ENCODE measurements around the gene FBXW11. TPM values are rescaled to one million over a fixed set of nuclear protein-coding genes. Genes with fewer than 3 reads are reported as not detected.

Gene FBXW11
- total and polyA plus RNA-seq, 2 of the 13 experiments (the other 11 are each of a cell fraction or from before 2014, with no cell fraction given): 31.7 to 53.6 TPM

DNA sequence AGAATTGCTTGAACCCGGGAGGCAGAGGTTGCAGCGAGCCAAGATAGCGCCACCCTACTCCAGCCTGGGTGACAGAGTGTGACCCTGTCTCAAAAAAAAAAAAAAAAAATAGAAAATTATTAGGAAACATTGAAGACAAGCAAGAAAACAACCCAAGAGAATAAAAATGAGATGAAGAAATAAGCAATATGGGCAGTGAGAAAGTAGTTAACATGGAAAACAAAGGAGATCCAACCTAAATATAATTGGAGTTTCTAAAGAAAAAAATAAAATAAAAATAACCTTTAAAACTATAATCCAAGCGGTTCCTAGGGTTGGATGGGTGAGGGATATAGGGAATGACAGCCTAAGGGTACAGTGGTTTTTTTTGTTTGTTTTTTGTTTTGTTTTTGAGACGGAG, 71.9 kb downstream of the FBXW11 start:
- Histone ChIP-seq H3K27ac (ENCODE audit: extremely low read length, insufficient read depth, low read length) (no peak overlapping the region), H3K36me3 (replicated peaks in 1 of 2; ENCODE audit: control insufficient read depth in 1 of 2, insufficient read depth in 2 of 2, low read length in 2 of 2) (no peaks in the 10 kb centered on the region), H3K9ac (ENCODE audit: insufficient read depth, low read depth, low read length) (no peak overlapping the region), H3K4me3 (replicated peaks in 1 of 3; ENCODE audit: insufficient read depth in 1 of 3, low read depth in 2 of 3, low read length in 3 of 3) (no peak overlapping the region), H3K9me3 (ENCODE audit: low read length) (peaks cover 9% of the 10 kb centered on the region; the same call in 1 of the 2 replicates), H3K79me2 (ENCODE audit: insufficient read depth, low read length) (peaks cover 61% of the 10 kb centered on the region), H3K4me2 (ENCODE audit: low read depth, low read length) (no peak overlapping the region), H3K4me1 (ENCODE audit: insufficient read depth, low read length) (peaks cover 23% of the 10 kb centered on the region), H3K27me3 (ENCODE audit: control insufficient read depth in 1 of 2, insufficient read depth in 2 of 2, low read length in 2 of 2) (no peaks in the 10 kb centered on the region), H4K20me1 (ENCODE audit: insufficient read depth, low read length) (0 out of 2 replicates have a peak, but pooled peaks cover 12% of the 10 kb centered on the region), H2AFZ (ENCODE audit: low read length) (no peak overlapping the region)
- intact Hi-C loops (cut with micrococcal nuclease; ENCODE audit: unreplicated experiment): no loop called here
- WGBS (ENCODE audit: low lambda C conversion rate): over 99% methylated on average over 5 of the region's 5 CpGs
- ChIA-PET CTCF (ENCODE audit: low intra/inter-chr PET ratio, low total read pairs) (no interaction called here), POLR2A (no interaction called here)
- ATAC-seq (no peak), FAIRE-seq (no peak), DNase-seq (ENCODE audit: low spot score) (no peak)
- BruUV-seq (replicated peaks): no TSS peak
- in situ Hi-C loops (cut with HindIII; ENCODE audit: extremely low pct_ligation_motif_present, low pct_unique_long_range_greater_than_20kb): no loop called here
- TF ChIP-seq ZNF264 (CRISPR knock-in tag; IDR thresholded peaks at IDR 0.05): no peak
- TF ChIP-seq, protein P1, sequence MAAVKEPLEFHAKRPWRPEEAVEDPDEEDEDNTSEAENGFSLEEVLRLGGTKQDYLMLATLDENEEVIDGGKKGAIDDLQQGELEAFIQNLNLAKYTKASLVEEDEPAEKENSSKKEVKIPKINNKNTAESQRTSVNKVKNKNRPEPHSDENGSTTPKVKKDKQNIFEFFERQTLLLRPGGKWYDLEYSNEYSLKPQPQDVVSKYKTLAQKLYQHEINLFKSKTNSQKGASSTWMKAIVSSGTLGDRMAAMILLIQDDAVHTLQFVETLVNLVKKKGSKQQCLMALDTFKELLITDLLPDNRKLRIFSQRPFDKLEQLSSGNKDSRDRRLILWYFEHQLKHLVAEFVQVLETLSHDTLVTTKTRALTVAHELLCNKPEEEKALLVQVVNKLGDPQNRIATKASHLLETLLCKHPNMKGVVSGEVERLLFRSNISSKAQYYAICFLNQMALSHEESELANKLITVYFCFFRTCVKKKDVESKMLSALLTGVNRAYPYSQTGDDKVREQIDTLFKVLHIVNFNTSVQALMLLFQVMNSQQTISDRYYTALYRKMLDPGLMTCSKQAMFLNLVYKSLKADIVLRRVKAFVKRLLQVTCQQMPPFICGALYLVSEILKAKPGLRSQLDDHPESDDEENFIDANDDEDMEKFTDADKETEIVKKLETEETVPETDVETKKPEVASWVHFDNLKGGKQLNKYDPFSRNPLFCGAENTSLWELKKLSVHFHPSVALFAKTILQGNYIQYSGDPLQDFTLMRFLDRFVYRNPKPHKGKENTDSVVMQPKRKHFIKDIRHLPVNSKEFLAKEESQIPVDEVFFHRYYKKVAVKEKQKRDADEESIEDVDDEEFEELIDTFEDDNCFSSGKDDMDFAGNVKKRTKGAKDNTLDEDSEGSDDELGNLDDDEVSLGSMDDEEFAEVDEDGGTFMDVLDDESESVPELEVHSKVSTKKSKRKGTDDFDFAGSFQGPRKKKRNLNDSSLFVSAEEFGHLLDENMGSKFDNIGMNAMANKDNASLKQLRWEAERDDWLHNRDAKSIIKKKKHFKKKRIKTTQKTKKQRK (IDR thresholded peaks at IDR 0.05; ENCODE audit: low read length): no peak
- no peak for TF ChIP-seq ZNF615 (CRISPR knock-in tag; IDR thresholded peaks at IDR 0.05; ENCODE audit: borderline replicate concordance)
- no peak for TF ChIP-seq SRF (IDR thresholded peaks at IDR 0.05; ENCODE audit: low read depth, low read length)
- no peak for TF ChIP-seq POLR2A (IDR thresholded peaks at IDR 0.05; ENCODE audit: insufficient read depth in 1 of 2, low read depth in 2 of 2, low read length in 2 of 2)
- no peak for TF ChIP-seq KDM5B (CRISPR knock-in tag; IDR thresholded peaks at IDR 0.05; ENCODE audit: borderline replicate concordance)
- TF ChIP-seq FOXO1 (CRISPR knock-in tag; IDR thresholded peaks at IDR 0.05): no peak
- TF ChIP-seq PAX8 (CRISPR knock-in tag; IDR thresholded peaks at IDR 0.05; ENCODE audit: borderline replicate concordance): no peak
- TF ChIP-seq ZNF605 (CRISPR knock-in tag; IDR thresholded peaks at IDR 0.05): no peak
- TF ChIP-seq ARID2 (CRISPR knock-in tag; IDR thresholded peaks at IDR 0.05; ENCODE audit: borderline replicate concordance): no peak
- TF ChIP-seq SNAPC2 (CRISPR knock-in tag; IDR thresholded peaks at IDR 0.05): no peak
- TF ChIP-seq, protein P2, sequence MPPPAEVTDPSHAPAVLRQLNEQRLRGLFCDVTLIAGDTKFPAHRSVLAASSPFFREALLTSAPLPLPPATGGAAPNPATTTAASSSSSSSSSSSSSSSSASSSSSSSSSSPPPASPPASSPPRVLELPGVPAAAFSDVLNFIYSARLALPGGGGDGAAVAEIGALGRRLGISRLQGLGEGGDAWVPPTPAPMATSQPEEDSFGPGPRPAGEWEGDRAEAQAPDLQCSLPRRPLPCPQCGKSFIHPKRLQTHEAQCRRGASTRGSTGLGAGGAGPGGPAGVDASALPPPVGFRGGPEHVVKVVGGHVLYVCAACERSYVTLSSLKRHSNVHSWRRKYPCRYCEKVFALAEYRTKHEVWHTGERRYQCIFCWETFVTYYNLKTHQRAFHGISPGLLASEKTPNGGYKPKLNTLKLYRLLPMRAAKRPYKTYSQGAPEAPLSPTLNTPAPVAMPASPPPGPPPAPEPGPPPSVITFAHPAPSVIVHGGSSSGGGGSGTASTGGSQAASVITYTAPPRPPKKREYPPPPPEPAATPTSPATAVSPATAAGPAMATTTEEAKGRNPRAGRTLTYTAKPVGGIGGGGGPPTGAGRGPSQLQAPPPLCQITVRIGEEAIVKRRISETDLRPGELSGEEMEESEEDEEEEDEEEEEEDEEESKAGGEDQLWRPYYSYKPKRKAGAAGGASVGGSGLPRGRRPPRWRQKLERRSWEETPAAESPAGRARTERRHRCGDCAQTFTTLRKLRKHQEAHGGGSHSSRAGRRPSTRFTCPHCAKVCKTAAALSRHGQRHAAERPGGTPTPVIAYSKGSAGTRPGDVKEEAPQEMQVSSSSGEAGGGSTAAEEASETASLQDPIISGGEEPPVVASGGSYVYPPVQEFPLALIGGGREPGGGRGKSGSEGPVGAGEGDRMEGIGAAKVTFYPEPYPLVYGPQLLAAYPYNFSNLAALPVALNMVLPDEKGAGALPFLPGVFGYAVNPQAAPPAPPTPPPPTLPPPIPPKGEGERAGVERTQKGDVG (CRISPR knock-in tag; IDR thresholded peaks at IDR 0.05; ENCODE audit: borderline replicate concordance): no peak
- no peak for TF ChIP-seq CBFB (CRISPR knock-in tag; IDR thresholded peaks at IDR 0.05)

All from HepG2 (cell line).